Measurements from ENCODE around the gene MRPL43. TPM values are rescaled to one million over a fixed set of nuclear protein-coding genes. Genes with fewer than 3 reads are reported as not detected.

The MRPL43 gene
- total and polyA plus RNA-seq, 4 donors = 38.9 to 104 (median 64.6) TPM

DNA sequence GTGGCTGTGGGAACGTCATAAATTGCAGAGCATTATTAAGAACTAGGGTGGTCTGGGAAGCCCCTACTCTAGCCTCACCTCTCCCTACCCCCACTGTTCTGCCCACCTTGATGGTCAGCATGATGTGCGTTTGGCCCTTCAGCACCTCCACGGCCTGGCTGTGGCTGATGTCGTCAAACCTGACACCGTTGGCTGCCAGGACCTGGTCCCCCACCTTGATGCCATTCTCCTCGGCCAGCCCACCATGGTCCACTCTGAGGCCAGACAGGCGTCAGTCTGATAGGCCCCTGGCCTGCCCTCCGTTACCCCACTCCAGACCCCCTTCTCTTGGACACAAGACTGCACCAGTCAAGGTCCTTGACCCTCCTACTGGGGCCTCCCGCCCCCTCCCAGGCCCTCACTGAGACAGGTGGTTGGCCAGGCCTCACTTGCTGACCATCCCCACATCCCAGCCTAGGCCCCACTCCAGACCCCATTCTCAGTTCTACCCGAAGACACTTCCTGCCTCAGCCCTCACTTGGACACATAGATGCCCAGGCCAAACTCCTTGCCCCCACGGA lies 34.5 kb upstream of the MRPL43 start:
- ATAC-seq (ENCODE audit: low FRiP score) = no peak
- Histone ChIP-seq H3K27me3 (ENCODE audit: control insufficient read depth in 1 of 2, insufficient read depth in 2 of 2, low read length in 1 of 2) (no peaks in the 10 kb centered on the region), H3K4me1 (ENCODE audit: control insufficient read depth in 1 of 2, insufficient read depth in 2 of 2, low read length in 2 of 2) (no peaks in the 10 kb centered on the region), H3K9me3 (ENCODE audit: control insufficient read depth, low read length) (no peaks in the 10 kb centered on the region), H3K4me3 (ENCODE audit: low read length in 2 of 2) (no peak overlapping the region), H3K36me3 (ENCODE audit: control insufficient read depth in 1 of 2, insufficient read depth in 2 of 2, low read length in 1 of 2) (no peaks in the 10 kb centered on the region), H3K27ac (ENCODE audit: low read depth in 1 of 2, low read length in 2 of 2) (no peak overlapping the region)
- intact Hi-C loops (cut with DNase I) = no loop called here
- DNase-seq = no peak
- 89 to 90% methylated on average over 11 of the region's 11 CpGs for WGBS, 2 donors

DNA sequence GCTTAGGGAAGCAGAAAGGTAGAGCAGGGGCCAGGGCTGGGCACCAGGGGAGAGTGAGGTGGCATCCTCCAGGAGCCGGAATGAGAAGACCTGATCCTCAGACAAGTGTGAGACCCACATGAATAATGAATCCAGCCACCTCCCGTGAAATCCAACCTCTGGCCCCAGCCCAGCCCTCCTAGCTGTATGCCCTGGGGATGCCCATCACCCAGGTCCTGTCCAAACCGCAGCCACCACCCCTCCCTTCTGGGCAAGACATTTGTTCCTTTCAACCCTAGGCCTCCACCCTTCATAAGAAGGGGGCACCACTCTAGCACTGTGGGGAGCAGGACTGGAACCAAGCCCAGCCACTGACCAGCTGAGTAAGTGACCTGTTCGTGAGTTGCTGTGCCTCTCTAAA lies 33.9 kb upstream of the MRPL43 start:
- intact Hi-C loops (cut with DNase I) = no loop called here
- H3K27ac ChIP-seq (ENCODE audit: low read depth in 1 of 2, low read length in 2 of 2) = no peak overlapping the region
- ATAC-seq (ENCODE audit: low FRiP score) = no peak

DNA sequence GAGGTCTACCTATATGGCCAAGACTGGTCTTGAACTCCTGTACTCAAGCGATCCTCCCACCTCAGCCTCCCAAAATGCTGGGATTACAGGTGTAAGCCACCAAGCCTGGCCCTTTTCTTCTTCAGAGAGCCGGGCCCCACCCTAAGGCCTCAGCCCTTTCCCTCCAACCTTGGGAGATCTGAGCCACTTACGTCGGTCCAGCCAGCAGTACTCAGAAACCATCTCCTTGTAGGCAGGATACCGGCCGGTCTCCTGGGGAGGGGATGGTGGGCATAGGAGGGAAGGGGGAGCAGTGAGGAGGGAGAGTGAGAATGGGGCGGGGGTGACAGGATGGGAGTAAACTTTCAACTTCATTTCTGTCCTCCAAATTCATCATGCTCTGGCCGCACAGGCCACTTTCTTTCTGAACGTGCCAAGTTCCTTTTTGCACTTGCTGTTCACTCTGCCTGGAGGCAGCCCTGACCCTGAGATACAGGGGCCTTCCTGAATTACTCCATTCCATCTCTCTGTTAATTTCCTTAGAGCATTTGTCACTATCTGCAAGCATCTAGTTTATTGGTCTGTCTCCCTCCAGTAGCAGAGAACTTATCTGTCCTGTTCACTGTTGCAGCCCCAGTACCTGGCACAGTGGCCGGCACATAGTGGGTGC lies 33.3 kb upstream of the MRPL43 start:
- ATAC-seq (ENCODE audit: low FRiP score) (no peak), DNase-seq (no peak)
- intact Hi-C loops (cut with DNase I) = no loop called here
- WGBS, 2 donors = 88 to 89% methylated on average over 10 of the region's 10 CpGs
- Histone ChIP-seq H3K9me3 (ENCODE audit: control insufficient read depth, low read length) (no peaks in the 10 kb centered on the region), H3K36me3 (ENCODE audit: control insufficient read depth in 1 of 2, insufficient read depth in 2 of 2, low read length in 1 of 2) (no peaks in the 10 kb centered on the region), H3K27ac (ENCODE audit: low read depth in 1 of 2, low read length in 2 of 2) (no peak overlapping the region), H3K4me1 (ENCODE audit: control insufficient read depth in 1 of 2, insufficient read depth in 2 of 2, low read length in 2 of 2) (no peaks in the 10 kb centered on the region), H3K4me3 (ENCODE audit: low read length in 2 of 2) (no peak overlapping the region), H3K27me3 (ENCODE audit: control insufficient read depth in 1 of 2, insufficient read depth in 2 of 2, low read length in 1 of 2) (no peaks in the 10 kb centered on the region)

More for the DNA sequence above, 33.9 kb upstream of the MRPL43 start:
- 77 to 80% methylated on average over 4 of the region's 4 CpGs for WGBS, 2 donors
- Histone ChIP-seq H3K36me3 (ENCODE audit: control insufficient read depth in 1 of 2, insufficient read depth in 2 of 2, low read length in 1 of 2) (no peaks in the 10 kb centered on the region), H3K4me1 (ENCODE audit: control insufficient read depth in 1 of 2, insufficient read depth in 2 of 2, low read length in 2 of 2) (no peaks in the 10 kb centered on the region), H3K27me3 (ENCODE audit: control insufficient read depth in 1 of 2, insufficient read depth in 2 of 2, low read length in 1 of 2) (no peaks in the 10 kb centered on the region), H3K4me3 (ENCODE audit: low read length in 2 of 2) (no peak overlapping the region), H3K9me3 (ENCODE audit: control insufficient read depth, low read length) (no peaks in the 10 kb centered on the region)
- no peak for DNase-seq

DNA sequence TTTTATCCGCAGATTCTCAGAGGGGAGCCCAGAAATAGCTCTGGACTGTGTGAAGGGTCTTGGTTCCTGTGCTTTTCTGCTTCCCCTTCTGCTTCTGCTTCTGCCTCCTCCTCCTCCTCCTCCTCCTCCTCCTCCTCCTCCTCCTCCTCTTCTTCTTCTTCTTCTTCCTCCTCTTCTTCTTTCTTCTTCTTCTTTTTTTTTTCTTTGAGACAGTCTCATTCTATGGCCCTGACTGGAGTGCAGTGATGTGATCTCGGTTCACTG lies 32.1 kb upstream of the MRPL43 start:
- ATAC-seq (ENCODE audit: low FRiP score) (no peak), DNase-seq (no peak)
- no peaks in the 10 kb centered on the region for H3K9me3 ChIP-seq (ENCODE audit: control insufficient read depth, low read length)
- no peaks in the 10 kb centered on the region for H3K27me3 ChIP-seq (ENCODE audit: control insufficient read depth in 1 of 2, insufficient read depth in 2 of 2, low read length in 1 of 2)
- no peak overlapping the region for H3K27ac ChIP-seq (ENCODE audit: low read depth in 1 of 2, low read length in 2 of 2)
- WGBS, 2 donors = 53 to 55% methylated on average over 2 of the region's 2 CpGs
- H3K4me1 ChIP-seq (ENCODE audit: control insufficient read depth in 1 of 2, insufficient read depth in 2 of 2, low read length in 2 of 2) = no peaks in the 10 kb centered on the region
- no peak overlapping the region for H3K4me3 ChIP-seq (ENCODE audit: low read length in 2 of 2)
- intact Hi-C loops (cut with DNase I) = no loop called here
- no peaks in the 10 kb centered on the region for H3K36me3 ChIP-seq (ENCODE audit: control insufficient read depth in 1 of 2, insufficient read depth in 2 of 2, low read length in 1 of 2)

DNA sequence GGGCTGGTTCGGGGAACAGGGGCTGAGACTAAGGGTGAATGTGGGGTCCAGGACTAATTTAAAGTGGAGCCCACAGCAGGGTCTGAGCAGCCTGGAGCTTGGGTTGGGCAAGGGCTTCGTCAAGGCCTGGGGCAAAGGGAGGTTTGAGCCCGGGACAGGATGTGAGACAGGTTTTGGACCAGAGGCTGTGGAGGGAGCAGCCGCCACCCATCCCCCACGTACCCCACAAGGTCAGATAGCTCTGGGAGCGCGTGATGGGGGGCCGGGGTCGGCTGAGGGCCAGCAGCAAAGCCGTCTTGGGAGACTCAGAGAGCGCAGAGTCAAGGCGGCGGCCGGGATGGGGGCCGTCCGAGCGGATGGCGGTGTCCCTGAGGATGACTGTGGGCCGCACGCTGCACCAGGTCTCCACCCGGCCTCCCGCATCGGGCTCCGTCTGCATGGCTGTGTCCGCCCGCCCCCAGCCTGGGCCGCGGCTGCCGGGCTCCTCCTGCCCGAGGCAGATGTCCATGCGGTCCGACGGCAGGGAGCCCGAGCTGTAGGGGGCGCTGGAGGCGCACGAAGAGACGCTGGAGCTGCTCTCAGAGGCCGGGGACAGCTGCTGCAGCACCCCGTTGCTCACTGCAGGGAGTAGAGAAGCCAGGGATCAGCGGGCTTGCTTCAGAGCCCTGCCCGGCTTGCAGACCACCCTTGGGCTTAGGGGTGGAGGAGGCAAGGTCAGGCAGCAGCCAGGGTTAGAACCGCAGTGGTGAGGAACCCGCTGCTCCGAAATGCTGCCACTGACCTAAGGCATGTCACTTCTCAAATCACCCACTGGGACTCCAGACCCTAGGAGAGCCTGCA lies 31.5 kb upstream of the MRPL43 start:
- no peak overlapping the region for H3K27ac ChIP-seq (ENCODE audit: low read depth in 1 of 2, low read length in 2 of 2)
- WGBS, 2 donors = 21 to 23% methylated on average over 45 of the region's 45 CpGs

DNA sequence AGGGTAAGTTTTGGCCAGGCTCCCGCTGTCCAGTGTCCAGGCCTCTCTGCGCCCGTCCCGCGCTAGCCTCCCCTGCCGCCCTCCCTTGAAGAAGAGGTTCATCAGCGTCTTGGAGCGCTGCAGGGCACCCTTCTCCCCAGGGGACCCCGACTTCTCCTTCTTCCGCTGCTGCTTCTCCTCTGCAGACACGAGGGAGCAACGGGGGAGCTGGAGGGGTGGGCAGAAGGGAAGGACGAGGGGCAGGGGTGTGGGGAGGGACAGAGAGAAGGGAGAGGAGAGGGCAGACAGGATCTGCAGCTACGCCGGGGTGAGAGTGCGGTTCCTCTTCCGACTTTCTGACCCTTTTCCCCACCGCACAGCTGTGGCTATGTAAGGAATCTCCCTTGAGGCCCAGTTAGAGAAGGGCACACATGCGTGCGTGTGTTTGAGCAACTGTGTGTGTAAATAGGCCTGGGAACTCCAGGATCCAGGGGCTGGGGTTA lies 30.9 kb upstream of the MRPL43 start:
- H3K36me3 ChIP-seq (ENCODE audit: control insufficient read depth in 1 of 2, insufficient read depth in 2 of 2, low read length in 1 of 2) = no peaks in the 10 kb centered on the region
- no peaks in the 10 kb centered on the region for H3K4me1 ChIP-seq (ENCODE audit: control insufficient read depth in 1 of 2, insufficient read depth in 2 of 2, low read length in 2 of 2)
- no peaks in the 10 kb centered on the region for H3K27me3 ChIP-seq (ENCODE audit: control insufficient read depth in 1 of 2, insufficient read depth in 2 of 2, low read length in 1 of 2)
- no peaks in the 10 kb centered on the region for H3K9me3 ChIP-seq (ENCODE audit: control insufficient read depth, low read length)
- H3K4me3 ChIP-seq (ENCODE audit: low read length in 2 of 2) = no peak overlapping the region
- H3K27ac ChIP-seq (ENCODE audit: low read depth in 1 of 2, low read length in 2 of 2) = no peak overlapping the region
- DNase-seq (peak in 1 of 2 donors; percentile 62), ATAC-seq (ENCODE audit: low FRiP score) (no peak)
- WGBS, 2 donors = 68 to 70% methylated on average over 20 of the region's 20 CpGs
- intact Hi-C loops (cut with DNase I) = no loop called here

More for the DNA sequence above, 31.5 kb upstream of the MRPL43 start:
- Histone ChIP-seq H3K27me3 (ENCODE audit: control insufficient read depth in 1 of 2, insufficient read depth in 2 of 2, low read length in 1 of 2) (no peaks in the 10 kb centered on the region), H3K4me3 (ENCODE audit: low read length in 2 of 2) (no peak overlapping the region), H3K9me3 (ENCODE audit: control insufficient read depth, low read length) (no peaks in the 10 kb centered on the region), H3K36me3 (ENCODE audit: control insufficient read depth in 1 of 2, insufficient read depth in 2 of 2, low read length in 1 of 2) (no peaks in the 10 kb centered on the region), H3K4me1 (ENCODE audit: control insufficient read depth in 1 of 2, insufficient read depth in 2 of 2, low read length in 2 of 2) (no peaks in the 10 kb centered on the region)
- DNase-seq (peak; percentile 89 to 95), ATAC-seq (ENCODE audit: low FRiP score) (peak; percentile 37)
- intact Hi-C loops (cut with DNase I) = no loop called here

DNA sequence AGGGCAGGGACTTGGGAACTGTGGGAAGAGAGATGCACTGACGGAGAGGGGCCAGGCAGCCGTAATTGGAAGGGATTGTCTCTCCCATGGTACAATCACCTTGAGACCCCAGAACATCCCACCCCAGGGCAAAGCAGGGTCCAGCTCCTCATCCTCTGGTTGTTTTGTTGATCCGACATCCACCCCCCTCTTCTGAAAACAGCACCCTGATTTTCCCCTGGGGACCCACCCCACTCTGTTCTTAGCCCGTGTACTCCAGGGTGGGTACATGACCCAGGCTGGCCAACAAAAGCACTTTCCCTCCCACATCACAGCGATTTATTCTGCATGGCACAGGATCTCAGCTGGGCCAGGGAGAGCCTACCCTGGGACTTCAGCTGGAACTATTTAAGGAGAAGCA lies 29.5 kb upstream of the MRPL43 start:
- intact Hi-C loops (cut with DNase I) = no loop called here

DNA sequence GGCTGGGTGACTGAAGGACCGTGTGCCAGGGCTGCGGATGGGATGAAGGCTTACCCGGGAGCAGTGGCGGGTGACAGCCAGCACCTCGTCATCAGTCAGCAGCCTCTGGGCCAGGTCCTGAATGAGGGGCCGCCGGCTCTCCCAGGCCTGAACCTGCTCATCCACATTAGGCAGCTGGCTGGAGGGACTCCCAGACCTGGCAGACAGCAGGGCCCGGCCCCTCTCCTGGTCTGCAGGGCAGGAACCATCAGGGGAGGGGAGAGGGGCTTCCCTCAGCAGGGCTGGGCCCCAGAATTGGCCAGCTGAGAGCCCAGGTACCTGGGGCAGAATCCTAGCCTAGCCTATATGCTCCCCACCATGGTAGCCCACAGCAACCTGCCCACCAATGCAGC lies 28.3 kb upstream of the MRPL43 start:
- H3K27me3 ChIP-seq (ENCODE audit: control insufficient read depth in 1 of 2, insufficient read depth in 2 of 2, low read length in 1 of 2) = no peaks in the 10 kb centered on the region
- H3K4me3 ChIP-seq (ENCODE audit: low read length in 2 of 2) = no peak overlapping the region
- no peak overlapping the region for H3K27ac ChIP-seq (ENCODE audit: low read depth in 1 of 2, low read length in 2 of 2)
- no peak for ATAC-seq (ENCODE audit: low FRiP score)
- no peaks in the 10 kb centered on the region for H3K36me3 ChIP-seq (ENCODE audit: control insufficient read depth in 1 of 2, insufficient read depth in 2 of 2, low read length in 1 of 2)
- no peaks in the 10 kb centered on the region for H3K9me3 ChIP-seq (ENCODE audit: control insufficient read depth, low read length)
- WGBS, 2 donors = 79 to 84% methylated on average over 6 to 8 of the region's 8 CpGs
- no peaks in the 10 kb centered on the region for H3K4me1 ChIP-seq (ENCODE audit: control insufficient read depth in 1 of 2, insufficient read depth in 2 of 2, low read length in 2 of 2)
- DNase-seq = peak in 1 of 2 donors; percentile 73
- intact Hi-C loops (cut with DNase I) = no loop called here

More for the DNA sequence above, 29.5 kb upstream of the MRPL43 start:
- Histone ChIP-seq H3K27ac (ENCODE audit: low read depth in 1 of 2, low read length in 2 of 2) (no peak overlapping the region), H3K27me3 (ENCODE audit: control insufficient read depth in 1 of 2, insufficient read depth in 2 of 2, low read length in 1 of 2) (no peaks in the 10 kb centered on the region), H3K9me3 (ENCODE audit: control insufficient read depth, low read length) (no peaks in the 10 kb centered on the region), H3K4me1 (ENCODE audit: control insufficient read depth in 1 of 2, insufficient read depth in 2 of 2, low read length in 2 of 2) (no peaks in the 10 kb centered on the region), H3K4me3 (ENCODE audit: low read length in 2 of 2) (no peak overlapping the region), H3K36me3 (ENCODE audit: control insufficient read depth in 1 of 2, insufficient read depth in 2 of 2, low read length in 1 of 2) (no peaks in the 10 kb centered on the region)
- DNase-seq = no peak
- WGBS, 2 donors = 54 to 59% methylated on average over 5 of the region's 5 CpGs
- no peak for ATAC-seq (ENCODE audit: low FRiP score)

All from aorta (tissue), 5 donors.